ENCODE results near the gene ACSBG1. TPM values are rescaled to one million over a fixed set of nuclear protein-coding genes. Genes with fewer than 3 reads are reported as not detected.

Gene ACSBG1
- total RNA-seq, 2 donors from 2014 or later: not detected

DNA sequence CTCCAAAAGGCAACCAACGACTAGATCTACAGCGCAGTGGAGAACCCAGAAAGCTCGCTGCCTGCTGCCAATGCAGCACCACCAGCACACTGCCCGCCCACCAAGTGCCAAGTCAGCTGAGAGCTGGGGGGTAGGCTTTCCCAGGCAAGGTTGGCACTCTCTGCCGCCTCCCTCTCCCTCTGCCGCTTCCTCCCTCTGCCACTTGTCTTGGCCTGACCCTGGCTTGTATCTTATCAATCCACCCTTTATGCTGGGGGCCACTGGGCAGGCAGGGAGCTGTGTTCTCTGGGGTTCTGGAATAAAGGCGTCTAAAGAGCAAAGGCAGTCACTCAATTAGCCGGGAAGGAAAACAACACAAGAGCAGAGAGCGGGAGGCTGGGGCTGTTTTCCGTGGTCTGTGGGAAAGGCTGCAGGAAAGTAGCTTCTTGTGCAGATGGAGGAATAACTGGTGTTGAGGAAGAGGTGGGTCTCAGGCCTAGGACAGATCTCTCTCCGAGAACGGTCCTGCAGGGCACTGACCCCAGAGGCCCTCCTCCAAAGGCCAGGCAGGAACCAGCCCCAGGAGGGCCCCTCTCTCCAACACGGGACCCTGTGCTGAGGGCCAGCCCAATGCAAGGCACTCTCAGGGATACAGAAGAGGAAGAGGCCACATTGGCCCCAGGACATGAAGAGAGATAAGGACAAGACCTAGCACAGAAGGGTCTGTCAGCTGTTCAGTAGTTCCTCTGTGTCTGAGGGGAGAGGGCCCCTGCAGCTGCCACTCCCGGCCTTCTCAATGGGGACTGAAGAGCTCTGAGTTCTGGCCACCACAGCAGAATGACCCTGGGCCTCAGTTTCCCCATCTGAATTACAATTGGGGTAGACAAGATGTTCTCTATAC lies 30.8 kb downstream of the ACSBG1 start:
- ATAC-seq (ENCODE audit: insufficient number of reproducible peaks, low FRiP score, low read depth) (no peak), DNase-seq (ENCODE audit: low spot score) (no peak)
- H3K9me3 ChIP-seq: no peaks in the 10 kb centered on the region
- no peak overlapping the region for H3K4me3 ChIP-seq
- H3K27ac ChIP-seq: no peak overlapping the region
- H3K4me1 ChIP-seq (ENCODE audit: control insufficient read depth in 1 of 2, low read depth in 2 of 2): no peaks in the 10 kb centered on the region
- no peaks in the 10 kb centered on the region for H3K27me3 ChIP-seq (replicated peaks; ENCODE audit: insufficient read depth)
- no peak for TF ChIP-seq CTCF (IDR thresholded peaks at IDR 0.05)
- no peaks in the 10 kb centered on the region for H3K36me3 ChIP-seq

DNA sequence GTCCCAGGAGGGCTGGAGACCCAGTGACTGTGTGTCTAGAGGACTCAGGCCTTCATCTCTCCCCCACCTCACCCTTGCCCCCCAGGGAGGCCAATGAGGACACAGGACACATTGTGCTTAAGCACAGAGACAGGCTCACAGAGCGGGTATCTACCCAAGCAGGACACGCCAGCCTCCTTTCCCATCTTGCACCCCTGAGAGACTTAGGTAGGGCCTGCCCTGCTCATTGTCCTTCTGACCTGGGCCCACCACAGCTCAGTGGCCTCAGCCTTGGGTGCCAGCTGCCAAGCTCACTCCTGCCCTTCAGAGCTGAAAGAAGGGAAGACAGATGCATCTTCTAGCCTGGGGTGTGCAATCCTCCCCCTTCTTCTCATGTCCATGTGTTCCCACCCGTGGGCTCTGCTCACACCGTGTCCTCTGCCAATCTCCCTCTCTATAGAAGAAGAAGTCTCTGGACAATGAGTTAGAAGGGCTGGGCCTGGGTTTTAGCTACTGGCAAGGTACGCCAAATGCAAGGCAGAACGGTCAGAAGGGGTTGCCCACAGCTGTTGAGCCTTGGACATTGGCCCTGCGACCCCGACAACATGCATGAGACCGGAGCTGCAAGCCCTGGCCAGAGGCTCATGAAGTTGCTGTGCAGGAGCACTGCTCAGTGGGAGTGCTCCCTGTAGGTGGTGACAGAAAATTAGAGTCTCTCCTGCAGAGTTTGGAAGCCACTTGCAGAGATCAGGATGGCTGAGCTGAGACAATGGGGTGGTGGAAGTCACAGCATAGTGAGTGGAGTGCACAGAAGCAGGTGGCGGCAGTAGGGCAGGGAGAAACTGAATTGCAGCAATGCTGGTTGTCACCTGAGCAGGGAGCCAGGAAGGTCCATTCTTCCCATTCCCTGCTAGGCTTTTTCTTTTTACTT lies 32.8 kb downstream of the ACSBG1 start:
- Histone ChIP-seq H3K36me3 (no peaks in the 10 kb centered on the region), H3K4me3 (no peak overlapping the region), H3K9me3 (no peaks in the 10 kb centered on the region), H3K4me1 (ENCODE audit: control insufficient read depth in 1 of 2, low read depth in 2 of 2) (no peaks in the 10 kb centered on the region), H3K27me3 (replicated peaks; ENCODE audit: insufficient read depth) (no peaks in the 10 kb centered on the region), H3K27ac (no peak overlapping the region)
- no peak for TF ChIP-seq CTCF (IDR thresholded peaks at IDR 0.05)
- DNase-seq (ENCODE audit: low spot score) (no peak), ATAC-seq (ENCODE audit: insufficient number of reproducible peaks, low FRiP score, low read depth) (no peak)

GRCh38 chr15:78200276-78200930 lies 34.0 kb downstream of the ACSBG1 start:
- no peak for DNase-seq (ENCODE audit: low spot score)
- Histone ChIP-seq H3K27ac (no peak overlapping the region), H3K4me3 (no peak overlapping the region), H3K9me3 (no peaks in the 10 kb centered on the region), H3K36me3 (no peaks in the 10 kb centered on the region), H3K27me3 (replicated peaks; ENCODE audit: insufficient read depth) (no peaks in the 10 kb centered on the region), H3K4me1 (ENCODE audit: control insufficient read depth in 1 of 2, low read depth in 2 of 2) (no peaks in the 10 kb centered on the region)
- ATAC-seq (ENCODE audit: insufficient number of reproducible peaks, low FRiP score, low read depth): no peak
- TF ChIP-seq CTCF (IDR thresholded peaks at IDR 0.05): no peak

GRCh38 chr15:78197632-78198031 lies 36.7 kb downstream of the ACSBG1 start:
- DNase-seq (ENCODE audit: low spot score) (no peak), ATAC-seq (ENCODE audit: insufficient number of reproducible peaks, low FRiP score, low read depth) (no peak)
- Histone ChIP-seq H3K36me3 (no peaks in the 10 kb centered on the region), H3K4me1 (ENCODE audit: control insufficient read depth in 1 of 2, low read depth in 2 of 2) (no peaks in the 10 kb centered on the region), H3K27ac (no peak overlapping the region), H3K27me3 (replicated peaks; ENCODE audit: insufficient read depth) (no peaks in the 10 kb centered on the region), H3K4me3 (no peak overlapping the region), H3K9me3 (no peaks in the 10 kb centered on the region)
- no peak for TF ChIP-seq CTCF (IDR thresholded peaks at IDR 0.05)

All from thoracic aorta (tissue), 2 donors.